ENCODE data around the gene ARHGEF2. TPM values are rescaled to one million over a fixed set of nuclear protein-coding genes. Genes with fewer than 3 reads are reported as not detected.

The ARHGEF2 gene

Small RNA genes within 50 kb of the gene (small RNA-seq; reads per million reads assigned to genes)
- gene MIR6738 (ENCODE audit: insufficient read depth): 5.1 reads per million, percentile 21 among the genes with 10 or more reads in this experiment
- not detected for gene SCARNA4 (ENCODE audit: insufficient read depth)
- 212 reads per million, percentile 97 among the genes with 10 or more reads in this experiment for gene SNORA80E (ENCODE audit: insufficient read depth)
